ENCODE results near the gene ITGA11. TPM values are rescaled to one million over a fixed set of nuclear protein-coding genes. Genes with fewer than 3 reads are reported as not detected.

The ITGA11 gene
- total and polyA plus RNA-seq, 4 experiments from 2014 or later, result not detected

- intact Hi-C loops (cut with micrococcal nuclease), result loop anchor here (1.0 to 5.0 kb wide), 4 partner anchors 24 to 674 kb away; partner anchors contain the start of gene FEM1B
- H3K4me3 Mint-ChIP-seq, result no peak overlapping the region
- H3K36me3 Mint-ChIP-seq, result no peaks in the 10 kb centered on the region
- no peaks in the 10 kb centered on the region for H3K9me3 ChIP-seq (ENCODE audit: control insufficient read depth in 1 of 2, low read length in 2 of 2)
- DNase-seq, result peak; percentile 48 to 57 (median 55)
- H3K4me1 ChIP-seq (ENCODE audit: insufficient read depth, low read length), result peaks cover 5% of the 10 kb centered on the region
- peaks cover 0 to 4% (median under 1%) of the 10 kb centered on the region in 4 donors for H3K4me1 Mint-ChIP-seq
- no peak overlapping the region for H3K4me3 ChIP-seq (ENCODE audit: low read length in 2 of 2)
- POLR2A ChIA-PET (ENCODE audit: partially characterized antibody), result interaction anchor here (0.6 to 2.1 kb wide), 5 partner anchors 24 to 218 kb away, joined by 3 to 21 read pairs (median 4); partner anchors contain the start of genes CLN6 and FEM1B
- no peaks in the 10 kb centered on the region for H3K27me3 ChIP-seq (ENCODE audit: insufficient read depth, low read length)
- H3K36me3 ChIP-seq (ENCODE audit: insufficient read depth, low read length), result no peaks in the 10 kb centered on the region
- peak overlapping the region in 1 of 7 donors; percentile 29 for H3K27ac Mint-ChIP-seq
- CTCF ChIA-PET (ENCODE audit: partially characterized antibody), result interaction anchor here (0.7 to 7.9 kb wide), 24 partner anchors 9 to 421 kb away, joined by 3 to 95 read pairs (median 6); partner anchors contain the start of gene FEM1B
- H3K27me3 Mint-ChIP-seq, result peaks cover 0 to 3% of the 10 kb centered on the region in 2 donors
- H3K27ac ChIP-seq (ENCODE audit: low read depth, low read length), result no peak overlapping the region
- H3K9me3 Mint-ChIP-seq, result no peaks in the 10 kb centered on the region
These were observed 178.9 kb downstream of the ITGA11 start for GRCh38 chr15:68252925-68253534.

- Histone ChIP-seq H3K9me3 (ENCODE audit: control insufficient read depth in 1 of 2, low read length in 2 of 2) (peaks cover 0 to 6% of the 10 kb centered on the region in 2 donors), H3K4me1 (ENCODE audit: insufficient read depth, low read length) (no peaks in the 10 kb centered on the region), H3K36me3 (ENCODE audit: insufficient read depth, low read length) (no peaks in the 10 kb centered on the region), H3K27ac (ENCODE audit: low read depth, low read length) (no peak overlapping the region), H3K4me3 (ENCODE audit: low read length in 2 of 2) (no peak overlapping the region), H3K27me3 (ENCODE audit: insufficient read depth, low read length) (no peaks in the 10 kb centered on the region)
- Mint-ChIP-seq H3K27ac (no peak overlapping the region), H3K4me1 (peaks cover 0 to 4% (median 0%) of the 10 kb centered on the region in 4 donors), H3K36me3 (peaks cover 0 to 3% of the 10 kb centered on the region in 2 donors), H3K9me3 (peaks cover 0 to 10% (median 6%) of the 10 kb centered on the region in 8 donors), H3K4me3 (no peak overlapping the region), H3K27me3 (peaks cover 3 to 4% of the 10 kb centered on the region in 2 donors)
- POLR2A ChIA-PET (ENCODE audit: partially characterized antibody), result interaction anchor here (1.4 kb wide), 1 partner anchor 29 kb away, joined by 4 read pairs; the partner anchor contains the start of gene FEM1B
- CTCF ChIA-PET (ENCODE audit: partially characterized antibody), result interaction anchor here (7.9 kb wide), 1 partner anchor 57 kb away, joined by 95 read pairs; no protein-coding TSS in a partner anchor
- intact Hi-C loops (cut with micrococcal nuclease), result no loop called here
- no peak for DNase-seq
These were observed 182.8 kb downstream of the ITGA11 start for GRCh38 chr15:68249058-68249713.

Other genes starting within 250 kb of the ITGA11 start
- gene CALML4, start 226.8 kb downstream of the ITGA11 start, total RNA-seq, result 1 to 10 TPM; 3.8 to 5.1 TPM
- under 1 TPM; 0.79 to 0.84 TPM for gene CALML4, start 226.8 kb downstream of the ITGA11 start, polyA plus RNA-seq
- 10 to 100 TPM; 14.5 to 15.6 TPM for gene CLN6, start 202.4 kb downstream of the ITGA11 start, total RNA-seq
- gene CLN6, start 202.4 kb downstream of the ITGA11 start, polyA plus RNA-seq, result 1 to 10 TPM; 2.2 to 2.6 TPM
- 10 to 100 TPM; 48.3 to 49.1 TPM for gene FEM1B, start 154.4 kb downstream of the ITGA11 start, total RNA-seq
- gene FEM1B, start 154.4 kb downstream of the ITGA11 start, polyA plus RNA-seq, result 10 to 100 TPM; 19.0 to 28.8 TPM
- gene CORO2B, start 146.8 kb upstream of the ITGA11 start, total RNA-seq, result not detected
- gene CORO2B, start 146.8 kb upstream of the ITGA11 start, polyA plus RNA-seq, result not detected